Measurements from ENCODE around the gene APBB2.

DNA sequence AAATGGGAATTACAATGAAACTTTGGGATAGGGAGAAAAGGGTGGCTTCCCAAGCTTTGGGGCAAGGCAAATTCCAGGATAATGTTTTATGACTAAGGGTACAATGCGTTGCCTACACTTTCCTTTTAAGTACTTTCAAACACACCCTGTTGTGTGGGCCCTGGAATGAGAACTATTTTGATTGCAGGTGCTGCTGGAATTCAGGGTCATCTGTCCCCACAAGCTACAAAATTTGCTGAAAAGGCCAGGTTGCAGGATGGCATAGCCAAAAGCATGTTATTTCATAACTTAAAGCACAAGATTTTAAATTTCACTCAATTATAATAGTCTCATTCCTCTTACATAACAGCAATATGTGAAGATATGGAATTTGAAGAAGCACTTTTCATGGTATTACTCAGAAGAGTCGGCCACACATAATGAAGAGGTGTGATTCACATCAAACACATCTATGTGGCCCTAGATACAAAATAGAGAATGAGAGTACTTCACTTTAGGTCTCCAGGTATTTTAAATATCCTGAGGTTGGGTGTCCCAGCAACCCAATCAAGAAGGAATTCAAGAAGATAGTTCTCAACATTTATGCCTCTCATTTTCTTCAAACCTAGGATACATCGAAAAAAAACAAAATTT, 89.3 kb downstream of the APBB2 start:
- TF ChIP-seq, protein P1, sequence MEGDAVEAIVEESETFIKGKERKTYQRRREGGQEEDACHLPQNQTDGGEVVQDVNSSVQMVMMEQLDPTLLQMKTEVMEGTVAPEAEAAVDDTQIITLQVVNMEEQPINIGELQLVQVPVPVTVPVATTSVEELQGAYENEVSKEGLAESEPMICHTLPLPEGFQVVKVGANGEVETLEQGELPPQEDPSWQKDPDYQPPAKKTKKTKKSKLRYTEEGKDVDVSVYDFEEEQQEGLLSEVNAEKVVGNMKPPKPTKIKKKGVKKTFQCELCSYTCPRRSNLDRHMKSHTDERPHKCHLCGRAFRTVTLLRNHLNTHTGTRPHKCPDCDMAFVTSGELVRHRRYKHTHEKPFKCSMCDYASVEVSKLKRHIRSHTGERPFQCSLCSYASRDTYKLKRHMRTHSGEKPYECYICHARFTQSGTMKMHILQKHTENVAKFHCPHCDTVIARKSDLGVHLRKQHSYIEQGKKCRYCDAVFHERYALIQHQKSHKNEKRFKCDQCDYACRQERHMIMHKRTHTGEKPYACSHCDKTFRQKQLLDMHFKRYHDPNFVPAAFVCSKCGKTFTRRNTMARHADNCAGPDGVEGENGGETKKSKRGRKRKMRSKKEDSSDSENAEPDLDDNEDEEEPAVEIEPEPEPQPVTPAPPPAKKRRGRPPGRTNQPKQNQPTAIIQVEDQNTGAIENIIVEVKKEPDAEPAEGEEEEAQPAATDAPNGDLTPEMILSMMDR (IDR thresholded peaks at IDR 0.05): no peak
- TF ChIP-seq POLR2A (IDR thresholded peaks at IDR 0.05): no peak

Measured in heart left ventricle (tissue), 13 donors.